HTERT RPE-1 (cell line): ENCODE results near the gene RTP2.

ENCODE experiments used
- in situ Hi-C: fragments of 300-500 bp; cut with MboI; formaldehyde crosslinking; loops from 4 replicates; pipeline ENCODE4 v1.14.3; 2020; ENCODE audit warnings: low sequenced_read_pairs

RTP2 gene

DNA sequence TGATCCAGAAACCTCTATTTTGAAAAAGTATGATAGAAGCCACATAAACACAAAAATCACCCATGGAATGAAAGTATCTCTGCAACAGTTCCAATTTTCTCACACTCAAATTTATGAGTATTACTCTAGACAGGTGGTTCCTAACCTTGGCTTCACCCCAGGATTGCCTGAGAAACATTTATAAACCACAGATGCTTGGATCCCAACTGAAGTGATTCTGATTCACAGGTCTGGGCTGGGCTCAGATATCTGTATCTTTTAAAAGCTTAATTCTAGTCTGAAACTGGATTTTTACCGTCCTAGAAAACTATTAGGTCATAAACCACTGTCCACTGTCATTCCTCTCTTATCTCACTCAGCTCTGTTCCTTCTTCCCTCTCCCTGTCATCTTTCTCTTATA lies 24.8 kb downstream of the RTP2 start:
- in situ Hi-C loops: no loop called here

DNA sequence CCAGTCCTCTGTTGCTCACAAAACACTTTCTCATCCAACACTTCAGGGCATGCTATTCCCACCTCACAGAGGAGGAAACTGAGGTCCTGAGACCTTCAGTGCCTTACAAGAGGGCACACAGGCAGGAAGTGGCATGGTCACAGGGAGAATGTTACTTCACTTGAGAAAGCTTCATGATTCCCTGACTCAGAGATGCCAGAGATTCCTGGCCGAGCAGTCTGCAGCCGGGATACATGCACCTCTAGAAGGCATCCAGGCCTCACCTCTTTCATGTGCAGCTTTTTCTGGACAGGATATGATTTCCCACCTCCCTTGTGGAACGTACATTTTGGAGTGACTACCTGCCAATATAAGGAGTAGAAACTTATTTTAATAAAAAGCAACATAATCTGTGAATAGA lies 29.3 kb downstream of the RTP2 start:
- in situ Hi-C loops: no loop called here

DNA sequence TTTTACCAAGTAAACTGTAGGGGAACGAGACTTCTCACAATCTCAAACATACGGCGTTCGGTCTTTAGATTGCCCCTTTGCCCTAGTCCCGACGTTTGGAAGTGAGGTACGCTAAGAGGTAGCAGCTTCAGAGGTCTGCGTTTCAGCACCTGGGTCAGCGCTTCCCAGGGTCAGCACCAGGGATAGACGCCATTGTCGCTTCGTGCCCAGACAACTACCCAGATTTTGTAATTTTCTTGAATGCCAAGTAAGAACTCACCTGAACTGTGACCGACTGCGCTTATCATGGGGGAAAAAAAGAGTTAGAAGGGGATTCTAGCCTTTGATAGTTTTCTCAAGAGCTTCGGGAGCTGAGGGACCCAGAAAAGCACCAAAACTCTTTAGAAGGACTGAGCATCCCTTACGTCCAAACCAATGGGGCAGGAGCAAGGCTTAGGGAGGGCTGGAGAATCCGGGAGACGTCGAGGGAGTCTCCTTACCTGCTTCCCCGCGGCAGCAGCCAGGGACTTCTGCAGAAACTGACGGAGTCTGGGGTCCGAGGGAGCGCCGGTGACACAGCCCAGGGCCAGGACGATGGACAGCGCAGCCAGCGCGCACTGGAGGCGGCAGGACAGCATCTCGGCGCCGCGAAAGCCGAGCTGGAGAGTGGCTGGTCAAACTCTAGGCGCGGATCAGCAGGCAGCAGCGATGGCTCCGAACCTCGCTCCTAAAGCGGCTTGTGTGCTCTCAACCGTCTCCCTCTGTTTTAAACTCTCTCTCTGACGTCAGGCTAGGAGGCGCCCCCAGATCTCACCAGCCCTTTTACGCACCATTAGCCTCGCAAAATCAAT lies 32.5 kb downstream of the RTP2 start, which contains the start of gene SST:
SST (minus strand) TSS at position 720 of the 830 bp plus-strand sequence; CDS start at position 617, 103 bp downstream.
- in situ Hi-C loops: no loop called here

DNA sequence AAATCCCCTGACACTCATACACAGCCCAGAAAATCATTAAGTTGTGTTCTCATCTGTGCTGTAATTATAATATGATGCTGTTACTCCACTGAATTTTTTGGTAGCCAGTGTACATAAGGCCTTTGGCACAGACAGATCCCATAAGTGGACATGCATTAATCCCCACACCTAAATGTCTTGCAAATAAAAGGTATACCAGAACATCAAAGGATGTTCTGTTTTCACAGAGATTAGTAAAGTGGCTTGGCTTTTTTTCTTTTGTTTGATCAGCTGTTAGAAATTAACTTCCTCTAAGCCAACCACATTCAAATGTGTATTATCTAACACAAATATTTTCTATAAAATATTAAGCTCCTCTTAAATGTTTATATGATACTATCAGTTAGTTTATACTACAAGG lies 34.8 kb downstream of the RTP2 start:
- in situ Hi-C loops: no loop called here

DNA sequence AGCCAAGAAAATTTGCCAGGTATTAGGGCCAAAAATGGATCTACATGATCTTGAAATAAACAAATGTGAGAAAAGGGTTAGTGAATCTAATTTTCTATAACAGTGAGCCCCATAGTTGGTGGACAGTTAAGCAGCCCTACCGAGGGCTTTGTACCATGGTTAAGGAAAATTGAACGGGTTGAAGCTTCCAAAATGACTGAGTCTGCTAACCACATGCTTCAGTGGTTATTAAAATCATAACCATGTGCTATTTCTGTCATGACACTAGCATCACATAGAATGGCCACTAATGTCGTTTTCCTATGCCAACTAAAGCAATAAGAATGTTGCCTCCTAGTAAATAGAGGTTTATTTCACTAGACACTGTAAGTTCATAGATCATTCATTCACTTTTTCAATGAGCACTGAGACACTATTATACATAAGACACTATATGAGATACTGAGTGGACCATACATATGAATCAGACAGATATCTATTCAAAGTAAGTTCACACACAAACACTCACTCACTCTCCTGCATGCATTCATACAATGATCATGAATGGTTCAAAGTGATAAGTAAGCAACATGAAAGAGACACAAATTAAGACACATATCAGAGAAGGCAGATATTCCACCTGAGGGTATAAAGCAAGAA lies 36.5 kb downstream of the RTP2 start:
- in situ Hi-C loops: no loop called here

DNA sequence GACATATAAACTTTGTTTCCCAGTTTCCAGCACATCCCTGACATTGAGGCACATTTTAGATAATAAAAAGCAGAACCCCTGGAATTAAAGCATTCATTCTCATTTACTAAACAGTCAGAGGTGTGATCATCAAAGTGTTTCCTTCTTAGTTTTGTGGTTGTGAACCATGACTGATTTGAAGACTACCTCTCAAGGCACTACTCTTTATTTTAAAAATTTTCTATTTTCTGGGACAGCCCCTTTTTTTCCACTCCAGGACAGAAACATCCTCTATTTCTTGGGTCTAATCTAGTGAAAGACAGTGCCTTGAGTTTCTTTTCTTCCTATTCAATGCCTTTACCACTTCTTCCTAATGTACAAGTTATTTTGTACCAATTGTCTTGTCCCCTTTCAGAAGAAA lies 37.3 kb downstream of the RTP2 start:
- in situ Hi-C loops: no loop called here

DNA sequence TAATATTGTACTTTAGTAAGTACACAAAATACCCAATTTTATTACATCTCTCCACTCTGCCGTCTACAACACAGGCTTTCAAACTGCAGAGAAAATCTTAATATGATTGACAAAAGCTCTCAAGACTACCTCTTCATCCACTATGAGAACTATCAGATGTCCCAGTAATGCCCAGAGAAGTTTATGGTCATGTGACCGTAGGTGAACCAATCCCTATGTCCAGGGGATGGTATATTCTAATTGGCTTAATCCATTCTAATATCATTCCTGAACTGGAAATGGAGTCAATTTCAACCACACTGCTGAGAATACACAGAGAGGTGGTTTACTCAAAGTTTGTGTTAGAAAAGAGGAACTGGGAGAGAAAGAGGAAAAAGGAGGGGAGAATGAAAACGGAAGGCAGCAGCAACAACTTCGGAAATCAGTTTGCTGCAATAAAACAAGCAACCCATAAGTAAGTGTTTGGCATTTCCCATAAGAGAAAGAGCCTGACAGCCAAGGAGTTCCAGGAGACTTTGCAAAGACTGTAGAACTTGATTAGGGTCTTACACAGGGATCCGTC lies 39.4 kb downstream of the RTP2 start:
- in situ Hi-C loops: no loop called here

DNA sequence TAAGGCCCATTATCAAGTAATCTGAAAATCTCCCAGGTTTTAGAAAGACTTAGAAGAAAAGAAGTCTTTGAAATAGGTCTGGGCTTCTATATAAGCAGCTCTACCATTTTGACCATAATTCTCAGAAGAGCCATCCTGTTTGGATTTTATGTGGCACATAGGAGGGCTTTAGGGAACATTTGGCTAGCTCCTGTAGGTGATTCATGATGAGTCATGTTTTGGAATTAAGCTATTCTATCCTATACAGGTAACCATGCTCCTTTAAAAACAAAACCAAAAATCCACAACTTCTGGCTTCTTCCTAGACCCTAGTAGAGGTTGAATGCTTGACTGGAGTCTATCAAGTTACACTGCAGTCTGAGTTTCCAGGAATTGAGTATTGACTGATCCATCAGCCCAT lies 41.1 kb downstream of the RTP2 start:
- in situ Hi-C loops: no loop called here

DNA sequence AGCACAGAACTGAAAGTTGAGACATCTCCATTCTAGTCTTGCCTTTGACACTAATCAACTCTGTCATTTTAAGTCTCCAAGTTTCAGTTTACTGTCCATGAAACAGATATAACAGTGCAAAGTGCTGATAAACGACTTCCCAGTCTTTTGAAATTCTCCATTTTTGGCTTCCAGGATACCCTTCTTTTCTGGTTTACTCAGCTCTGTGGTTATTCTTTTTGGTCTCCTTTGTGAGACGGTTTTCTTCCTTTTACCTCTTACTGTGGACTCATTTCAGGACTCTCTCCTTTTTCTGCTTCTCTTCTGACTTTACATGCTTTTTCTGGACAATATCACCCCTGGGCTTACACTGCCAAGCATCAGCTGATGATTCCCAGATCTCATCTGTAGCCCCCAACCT lies 51.1 kb downstream of the RTP2 start:
- in situ Hi-C loops: no loop called here
